GM19463 (cell line): ENCODE results near the gene SENP2.
"Not testable (repeated sequence)": the region's sequence is repeated elsewhere in the genome, so short reads cannot be mapped to it uniquely, and the experiment has no call there.

Source experiments
- ATAC-seq: cut with Tn5 transposase; IDR thresholded peaks from one replicate; pipeline ENCODE4 v1.9.1; 2021; ENCODE audit warnings: mild to moderate bottlenecking, moderate library complexity; ENCODE audit not compliant: unreplicated experiment

The SENP2 gene

DNA sequence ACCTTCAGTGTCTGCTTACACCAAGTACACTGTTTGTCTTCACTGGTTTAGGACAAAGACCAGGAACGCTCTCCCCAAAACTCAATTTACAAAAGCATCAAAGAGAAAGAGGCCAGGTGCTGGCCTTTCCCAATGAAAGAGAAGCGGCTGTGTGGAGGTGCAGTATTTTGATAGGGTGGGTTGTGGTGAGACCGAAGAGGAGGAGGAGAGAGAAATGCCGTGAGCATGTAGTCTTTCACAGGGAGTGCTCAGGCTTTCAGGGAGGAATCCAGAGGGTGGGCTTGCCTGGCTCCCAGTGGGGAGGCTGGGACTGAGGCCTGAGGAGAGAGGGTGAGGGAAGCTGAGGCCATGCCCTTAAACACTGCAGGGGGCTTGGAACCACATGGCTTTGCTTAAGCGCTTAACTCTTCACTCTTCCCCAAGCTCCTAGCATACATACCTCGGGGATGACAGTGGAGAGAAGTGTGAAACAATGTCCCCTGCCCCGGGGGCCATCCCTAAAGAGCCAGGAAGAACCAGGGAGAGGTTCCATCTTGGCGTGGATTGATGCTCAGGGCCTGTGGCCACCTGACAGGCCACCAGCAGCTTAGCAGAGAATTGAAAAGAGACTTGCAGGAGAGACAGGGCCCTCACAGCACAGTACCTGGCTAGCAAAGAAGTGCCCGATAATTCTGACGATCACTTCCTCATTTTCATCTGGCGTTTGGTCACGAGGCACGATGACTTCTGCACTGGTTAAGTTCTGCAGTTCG is 60.5 kb downstream of the SENP2 start:
- no peak for ATAC-seq

DNA sequence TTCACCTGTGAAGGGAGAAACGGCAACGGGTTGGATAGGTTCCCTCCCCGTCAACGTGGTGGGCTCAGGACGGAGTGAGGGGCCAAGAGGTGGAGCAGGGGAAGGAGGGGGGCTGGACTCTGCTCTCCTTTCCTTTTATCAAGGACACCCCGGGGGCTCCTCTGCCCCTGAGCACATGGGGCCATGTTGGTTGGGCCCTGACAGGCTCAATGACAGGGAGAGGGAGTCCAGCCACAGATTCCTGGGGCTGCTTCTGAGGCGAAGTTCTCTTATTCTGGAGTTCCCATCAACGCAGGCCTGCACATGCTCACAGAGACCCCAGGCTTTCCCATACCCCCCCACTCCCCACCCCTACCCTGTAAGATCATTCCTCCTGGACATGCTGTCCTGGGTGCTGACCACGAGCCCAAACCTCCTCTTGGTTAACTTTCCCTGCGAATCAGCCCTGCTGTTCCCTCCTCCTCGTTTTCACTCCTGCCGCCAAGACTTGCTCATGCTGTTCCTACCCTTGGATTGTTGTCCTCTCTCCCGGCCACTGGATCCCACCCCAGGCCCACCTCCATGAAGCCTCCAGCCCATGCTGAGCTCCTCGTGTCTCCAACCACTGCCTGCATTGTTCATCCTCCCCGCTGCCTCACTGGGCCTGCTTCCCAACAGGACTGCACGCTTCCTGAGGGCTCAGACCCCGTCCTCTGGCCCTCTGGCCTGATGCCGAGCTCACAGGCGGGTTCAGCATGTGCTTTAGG is 61.2 kb downstream of the SENP2 start:
- no peak for ATAC-seq

DNA sequence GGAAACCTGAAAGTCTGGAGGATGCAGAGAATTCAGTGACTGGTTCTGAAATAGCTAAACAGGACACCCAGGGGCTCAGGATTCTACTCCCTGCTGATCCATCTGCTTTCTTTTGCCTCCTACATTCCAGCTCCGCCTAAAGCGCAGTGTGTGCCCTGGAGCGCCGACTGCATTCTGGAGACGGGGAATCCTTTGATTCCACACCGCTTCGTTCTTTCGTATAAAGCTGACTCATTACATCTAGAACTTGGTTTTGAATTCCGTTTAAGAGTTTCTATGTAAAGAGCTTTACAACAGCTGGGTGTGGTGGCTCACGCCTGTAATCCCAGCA is 61.8 kb downstream of the SENP2 start:
- ATAC-seq, result no peak

DNA sequence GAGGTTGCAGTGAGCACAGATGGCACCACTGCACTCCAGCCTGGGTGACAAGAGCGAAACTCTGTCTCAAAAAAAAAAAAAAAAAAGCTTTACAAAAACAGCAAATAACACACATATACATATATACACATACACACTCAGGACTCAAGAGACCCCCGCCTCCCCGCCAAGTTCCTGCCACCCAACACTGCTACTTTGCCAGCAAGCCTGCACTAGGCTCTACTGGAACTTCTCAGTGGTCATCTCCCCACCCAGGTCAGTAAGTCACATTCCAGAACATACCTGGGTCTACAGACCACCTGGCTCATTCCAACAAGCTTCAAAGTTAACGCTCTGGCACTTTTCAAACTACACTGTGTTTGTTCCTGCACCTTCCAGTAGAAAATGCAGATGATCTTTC is 62.3 kb downstream of the SENP2 start:
- ATAC-seq, result no peak

DNA sequence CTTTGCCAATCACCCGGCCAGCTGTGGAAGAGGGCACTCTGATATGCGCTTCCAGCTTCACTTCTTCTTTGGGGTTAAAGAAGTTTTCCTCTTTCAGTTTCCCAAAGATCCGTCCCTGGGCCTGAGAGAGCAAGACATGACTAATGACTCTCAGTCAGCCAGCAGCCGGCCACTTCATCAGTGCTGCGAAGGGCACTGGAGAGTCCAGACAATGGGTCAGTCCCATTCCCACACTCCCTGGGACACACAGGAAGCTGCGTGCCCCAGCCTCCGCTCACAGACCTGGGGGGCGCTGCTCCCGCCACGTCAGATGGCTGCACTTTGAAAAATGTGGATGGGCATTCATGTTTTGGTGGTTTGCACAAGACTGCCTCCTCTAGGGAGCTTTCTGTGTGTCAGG is 63.3 kb downstream of the SENP2 start:
- no peak for ATAC-seq

DNA sequence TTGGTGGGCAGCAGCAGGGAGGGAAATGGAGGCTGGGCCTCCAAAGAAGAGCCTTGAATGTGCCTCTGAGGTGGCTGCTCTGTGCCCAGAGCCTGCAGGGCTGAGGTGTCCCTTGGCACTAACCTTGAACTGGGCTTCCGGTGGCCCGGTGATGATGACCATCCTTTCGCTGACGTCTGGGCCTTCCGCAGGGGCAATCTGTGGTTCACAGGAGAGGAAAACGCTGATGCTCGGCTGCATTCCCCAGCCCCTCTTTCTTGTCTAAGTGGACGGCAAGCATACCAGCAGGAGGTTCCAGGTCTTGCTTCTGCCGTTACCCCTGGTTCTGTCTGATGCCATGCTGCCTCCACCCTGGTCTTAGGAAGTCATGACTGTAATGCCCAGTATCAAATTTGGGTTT is 65.9 kb downstream of the SENP2 start:
- ATAC-seq, result no peak

DNA sequence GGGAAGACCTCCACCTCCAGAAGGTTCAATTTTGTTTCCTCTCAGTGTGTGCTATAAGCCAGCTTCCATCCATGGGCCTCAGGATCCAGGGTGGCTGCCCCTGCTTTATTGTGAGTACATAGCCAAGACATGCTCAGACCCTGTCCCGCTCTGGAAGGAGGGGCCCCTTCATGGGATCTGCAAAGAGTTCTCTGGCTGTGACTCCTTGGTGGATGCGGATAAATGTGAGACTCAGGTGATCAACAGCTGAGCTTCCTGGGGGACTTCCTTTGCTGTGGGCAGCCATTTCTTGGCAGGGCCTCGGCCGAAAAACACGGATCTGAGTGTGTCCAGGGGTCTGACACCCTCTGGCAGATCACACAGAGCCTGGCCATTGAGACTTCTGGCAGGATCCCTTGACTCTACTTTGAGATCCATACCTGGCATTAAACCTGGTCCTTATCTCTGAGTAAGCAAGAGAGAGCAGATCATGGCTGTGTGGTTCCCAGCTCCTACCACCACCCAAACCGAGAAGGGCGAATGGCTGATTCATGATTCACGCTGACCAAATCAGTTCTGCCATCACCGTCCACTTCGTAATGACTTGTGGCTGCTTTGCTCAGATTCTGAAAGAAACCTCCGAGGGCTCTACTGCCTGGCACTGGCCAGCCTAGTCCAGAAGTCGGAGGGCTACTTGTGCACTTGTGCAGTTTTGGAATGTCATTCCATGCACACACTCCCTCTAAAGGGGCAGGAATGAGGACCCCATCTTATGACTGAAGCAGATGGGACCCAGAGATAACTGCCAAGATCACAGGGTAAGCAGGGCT is 68.1 kb downstream of the SENP2 start:
- ATAC-seq, result no peak

DNA sequence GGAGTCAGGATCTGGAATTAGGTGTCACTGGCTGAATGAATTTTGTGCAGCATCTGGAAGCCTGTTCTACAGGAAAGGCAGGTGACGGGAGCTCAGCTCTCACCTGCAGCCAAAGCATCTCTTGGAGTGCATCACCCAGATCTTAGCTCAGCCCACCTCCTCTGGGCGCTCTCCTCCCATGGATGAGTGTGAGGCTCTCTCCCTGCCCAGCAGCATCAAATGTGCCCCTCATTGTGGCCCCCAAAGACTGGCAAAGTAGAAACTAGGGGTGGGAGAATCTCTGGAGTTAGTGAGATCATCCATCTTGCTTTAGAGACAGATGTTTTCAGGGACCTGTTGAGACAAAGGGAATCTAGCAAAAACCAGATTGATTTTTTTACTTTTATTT is 68.7 kb downstream of the SENP2 start:
- ATAC-seq, result no peak

DNA sequence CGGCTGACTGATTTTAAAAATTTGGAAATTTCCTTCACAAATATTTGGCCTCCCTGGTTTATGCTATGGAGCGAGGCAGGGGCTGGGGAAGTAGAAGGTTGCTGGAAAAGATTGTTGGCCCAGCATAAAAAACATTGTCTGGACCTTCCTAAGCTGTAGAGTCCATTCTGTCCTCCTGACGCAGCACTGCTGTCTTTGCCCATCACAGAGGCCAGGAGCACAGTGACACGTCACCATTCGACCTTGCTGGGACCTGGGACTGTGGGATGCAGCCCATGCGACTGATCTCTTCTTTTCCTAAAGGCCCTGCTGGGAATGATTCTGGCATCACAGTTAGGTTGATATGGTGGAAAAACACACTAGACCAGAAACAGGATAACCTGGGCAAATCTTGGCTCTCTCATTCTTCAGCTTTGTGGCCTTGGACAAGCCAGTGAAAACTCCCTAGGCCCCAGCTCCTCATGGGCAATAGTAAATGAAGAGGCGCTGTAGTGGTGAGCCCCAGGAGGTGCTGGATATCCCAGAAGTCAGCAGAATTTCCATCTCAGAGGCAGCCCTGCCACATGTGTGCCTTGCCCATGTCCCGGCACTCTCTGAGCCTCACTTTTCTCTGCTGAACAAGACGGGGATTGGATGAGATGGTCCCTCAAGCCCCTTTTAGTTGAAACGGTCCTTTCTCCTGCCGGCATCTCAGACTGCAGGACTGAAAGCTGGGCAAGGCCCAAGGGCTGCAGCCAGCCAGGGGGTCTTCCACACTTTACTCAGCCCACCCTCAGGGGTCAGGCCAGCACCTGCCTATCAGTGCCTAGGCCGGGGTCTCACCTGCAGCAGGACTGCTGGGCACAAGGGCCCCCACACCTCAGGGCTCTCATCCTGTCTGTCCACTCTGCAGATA is 69.6 kb downstream of the SENP2 start:
- no peak for ATAC-seq

DNA sequence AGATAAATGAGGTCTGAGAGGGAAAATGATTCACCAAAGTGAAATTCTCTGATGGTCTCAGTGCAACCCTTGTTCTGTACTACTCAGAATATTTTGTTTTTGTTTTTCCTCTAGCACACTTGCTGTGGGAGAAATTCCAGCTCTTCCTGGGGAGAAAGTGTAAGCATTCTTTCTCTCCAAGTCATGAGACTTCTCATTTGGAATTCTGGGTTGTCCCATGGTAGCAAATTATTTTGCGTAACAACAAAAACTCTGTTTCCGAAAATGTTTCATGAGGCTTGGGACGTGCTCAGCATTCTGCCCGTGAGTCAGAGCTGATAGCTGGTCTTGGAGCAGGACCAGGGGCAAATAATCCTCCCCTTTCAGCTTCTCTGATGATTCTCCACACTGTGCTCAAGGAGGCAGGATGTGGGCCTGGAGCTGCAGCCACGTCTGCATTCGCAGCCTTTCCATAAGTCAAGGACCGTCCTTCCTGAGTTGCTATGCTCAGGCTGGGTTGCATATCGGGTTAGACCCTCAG is 70.3 kb downstream of the SENP2 start:
- ATAC-seq, result no peak

DNA sequence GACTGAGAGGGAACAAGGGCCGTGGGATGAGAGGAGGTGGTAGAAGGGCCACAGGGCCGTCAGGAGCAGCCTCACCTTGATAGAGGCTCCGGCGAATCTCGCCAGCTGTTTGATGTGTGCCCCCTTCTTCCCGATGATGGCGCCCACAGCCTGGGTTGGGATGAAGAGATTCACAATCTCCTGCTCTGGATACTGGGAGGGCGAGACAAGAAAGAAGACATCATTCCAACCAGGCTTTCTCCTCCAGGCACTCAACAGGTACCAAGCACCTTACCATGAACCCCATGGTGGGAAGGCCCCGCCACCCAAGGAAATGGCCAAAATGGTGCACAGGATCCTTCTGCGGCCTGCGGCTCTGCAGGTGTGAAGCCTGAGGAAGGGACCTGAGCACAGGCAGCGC is 71.1 kb downstream of the SENP2 start:
- ATAC-seq, result no peak

DNA sequence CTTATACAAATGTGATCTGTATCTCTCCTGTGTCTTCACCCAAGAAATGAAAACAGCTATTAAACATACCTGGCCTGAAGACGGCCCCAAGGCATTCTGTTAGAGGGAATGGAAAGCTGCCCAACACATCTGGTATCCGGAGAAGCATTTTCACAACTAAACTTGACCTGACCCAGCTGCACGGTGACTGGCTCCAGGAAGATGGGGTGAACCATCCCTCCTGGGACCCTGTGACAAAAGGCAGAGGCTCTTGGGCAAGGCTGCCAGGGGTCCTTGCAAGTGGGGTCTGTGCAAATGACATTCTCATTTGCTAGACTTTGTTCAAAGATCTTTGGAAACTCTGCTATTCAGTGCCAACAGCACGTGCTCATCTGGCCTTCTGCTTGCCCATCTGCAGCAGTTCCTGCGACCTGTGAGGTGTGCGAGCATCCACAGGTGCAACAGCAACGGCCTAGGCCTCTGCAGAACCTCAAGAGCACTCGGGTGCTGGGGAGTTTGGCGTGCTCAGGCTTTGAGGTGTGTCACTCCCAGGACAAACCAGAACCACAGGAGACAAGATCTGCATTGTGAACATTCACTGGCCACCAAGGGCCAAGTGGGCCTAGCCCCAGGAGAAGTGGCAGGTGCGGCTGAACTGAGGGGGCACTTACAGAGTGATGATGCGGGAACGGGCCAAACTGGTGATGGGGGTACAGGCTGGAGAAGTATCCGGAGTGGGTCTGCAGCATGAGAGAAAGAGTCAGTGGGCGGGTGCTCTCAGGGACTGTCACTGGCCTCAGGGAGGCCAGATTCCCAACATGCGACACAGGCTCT is 71.8 kb downstream of the SENP2 start:
- ATAC-seq, result no peak

DNA sequence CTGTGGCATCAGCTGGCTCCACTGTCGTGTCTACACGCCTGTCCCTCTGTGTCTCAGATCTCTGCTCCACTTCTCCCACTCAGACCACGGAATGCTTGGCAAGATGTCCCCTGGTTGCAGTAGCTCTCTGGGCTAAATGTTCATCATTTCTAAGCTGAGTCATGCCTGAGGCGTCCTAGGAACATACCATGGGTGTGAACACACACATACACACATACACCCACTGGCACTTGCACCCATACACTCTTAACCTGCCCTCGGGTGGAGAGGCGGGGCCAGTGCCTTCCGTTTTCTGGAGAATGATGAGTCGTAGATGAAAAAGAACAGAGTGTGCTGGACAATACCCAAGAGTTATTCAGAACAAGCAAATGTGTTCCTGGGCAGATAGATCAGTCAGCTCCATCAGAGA is 72.4 kb downstream of the SENP2 start:
- no peak for ATAC-seq

DNA sequence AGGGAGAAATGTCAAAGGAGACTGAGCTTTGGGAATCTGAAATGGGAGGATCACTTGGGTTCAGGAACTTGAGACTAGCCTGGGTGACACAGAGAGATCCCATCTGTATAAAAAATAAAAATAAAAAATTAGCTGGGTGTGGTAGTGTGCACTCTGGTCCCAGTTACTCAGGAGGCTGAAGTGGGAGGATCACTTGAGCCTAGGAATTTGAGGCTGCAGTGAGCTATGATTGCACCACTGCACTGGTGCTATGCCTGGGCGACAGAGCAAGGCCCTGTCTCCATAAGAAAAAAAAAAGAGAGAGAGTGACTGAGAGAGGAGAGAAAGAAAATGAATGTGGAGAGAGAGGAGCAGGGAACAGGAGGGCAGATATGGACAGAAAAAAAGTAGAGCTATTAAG is 72.8 kb downstream of the SENP2 start:
- no peak for ATAC-seq

DNA sequence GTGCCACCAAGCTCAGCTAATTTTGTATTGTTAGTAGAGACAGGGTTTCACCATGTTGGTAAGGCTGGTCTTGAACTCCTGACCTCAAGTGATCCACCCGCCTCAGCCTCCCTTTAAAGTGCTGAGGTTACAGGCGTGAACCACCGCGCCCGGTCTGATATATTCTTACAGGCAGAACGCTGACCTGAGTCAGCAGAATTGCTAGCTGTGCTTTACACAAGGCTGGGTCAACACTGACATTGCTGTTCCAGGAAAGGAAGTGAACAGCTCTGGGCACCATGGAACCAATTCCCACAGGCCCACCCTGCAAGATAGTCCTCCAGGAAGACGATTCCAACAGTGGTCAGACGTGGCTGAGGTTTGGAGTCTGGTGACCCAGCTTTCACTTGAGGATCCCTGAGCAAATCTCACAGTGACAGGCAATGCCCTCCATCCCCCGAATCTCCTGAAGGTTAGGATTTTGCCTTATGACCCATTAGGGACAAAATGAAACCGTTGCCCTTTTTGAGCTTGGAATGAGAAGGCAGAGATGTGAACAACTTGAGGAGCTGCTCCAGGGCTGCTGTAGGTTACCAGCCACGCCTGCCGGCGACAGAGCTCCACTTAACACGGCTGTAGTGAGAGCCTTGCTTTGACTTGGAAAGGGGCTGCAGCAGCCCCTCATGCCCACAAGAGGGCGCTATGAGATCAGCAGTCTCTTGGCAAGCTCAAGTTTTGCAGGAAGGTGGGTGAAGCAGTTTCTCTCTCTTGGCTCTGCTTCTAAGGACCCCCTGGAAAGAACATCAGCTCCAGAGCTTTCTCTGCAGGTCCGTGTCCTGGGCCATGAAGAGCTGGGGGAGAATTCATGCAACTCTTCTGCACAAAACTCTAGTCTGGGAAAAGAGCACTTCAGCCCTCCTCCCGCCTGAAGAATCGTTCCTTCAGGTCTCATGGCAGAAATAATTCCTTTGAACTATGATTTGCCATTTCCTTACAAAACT is 74.1 kb downstream of the SENP2 start:
- ATAC-seq, result peak; percentile 53

DNA sequence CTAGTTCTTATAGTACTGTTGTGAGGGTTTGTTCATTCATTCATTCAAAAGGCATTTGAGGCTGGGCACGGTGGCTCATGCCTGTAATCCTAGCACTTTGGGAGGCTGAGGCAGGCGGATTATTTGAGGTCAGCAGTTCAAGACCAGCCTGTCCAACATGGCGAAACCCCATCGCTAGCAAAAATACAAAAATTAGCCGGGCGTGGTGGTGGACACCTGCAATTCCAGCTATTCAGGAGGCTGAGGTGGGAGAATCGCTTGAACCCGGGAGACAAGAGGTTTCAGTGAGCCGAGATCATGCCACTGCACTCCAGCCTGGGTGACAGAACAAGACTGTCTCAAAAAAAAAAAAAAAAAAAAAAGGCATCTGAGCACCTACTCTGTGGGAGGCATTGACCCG is 75.2 kb downstream of the SENP2 start:
- not testable (repeated sequence) for ATAC-seq

DNA sequence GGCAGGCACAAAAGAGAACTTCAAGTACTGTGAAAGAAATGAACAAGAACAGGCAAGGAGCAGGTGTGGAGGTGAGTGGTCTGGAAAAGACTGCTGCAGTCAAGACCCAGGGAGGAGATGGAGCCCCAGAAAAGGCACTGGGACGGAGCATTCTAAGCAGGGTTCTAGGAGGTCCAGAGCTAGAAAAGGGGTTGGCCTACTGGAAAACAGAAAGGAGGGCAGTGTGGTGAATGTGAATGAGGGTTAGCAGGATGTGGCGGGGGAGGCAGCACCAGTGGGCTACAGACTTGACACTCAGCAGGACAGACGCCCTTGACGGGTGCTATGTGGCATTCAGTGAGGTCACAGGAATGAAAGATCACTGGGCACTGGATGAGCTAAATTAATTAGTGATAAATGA is 75.7 kb downstream of the SENP2 start:
- ATAC-seq, result no peak

DNA sequence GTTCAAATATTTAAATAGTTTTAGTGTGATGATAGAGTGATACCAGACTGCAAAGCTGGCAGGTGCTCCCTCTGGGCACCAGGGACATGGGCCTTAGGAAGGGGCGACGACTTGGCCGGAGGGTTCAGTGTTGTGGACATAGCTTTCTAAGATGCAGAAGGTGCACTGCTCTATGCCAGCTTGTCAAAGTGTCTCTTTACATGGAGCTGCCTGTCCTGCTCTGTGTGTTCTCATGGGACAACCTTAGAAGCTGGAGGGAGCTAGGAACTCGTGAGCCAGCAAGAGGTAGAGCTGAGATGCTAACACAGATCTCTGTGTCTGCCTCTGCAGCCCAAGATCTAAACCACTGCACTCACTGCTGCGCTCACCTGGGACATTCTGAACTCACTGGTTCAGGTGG is 77.8 kb downstream of the SENP2 start:
- no peak for ATAC-seq

DNA sequence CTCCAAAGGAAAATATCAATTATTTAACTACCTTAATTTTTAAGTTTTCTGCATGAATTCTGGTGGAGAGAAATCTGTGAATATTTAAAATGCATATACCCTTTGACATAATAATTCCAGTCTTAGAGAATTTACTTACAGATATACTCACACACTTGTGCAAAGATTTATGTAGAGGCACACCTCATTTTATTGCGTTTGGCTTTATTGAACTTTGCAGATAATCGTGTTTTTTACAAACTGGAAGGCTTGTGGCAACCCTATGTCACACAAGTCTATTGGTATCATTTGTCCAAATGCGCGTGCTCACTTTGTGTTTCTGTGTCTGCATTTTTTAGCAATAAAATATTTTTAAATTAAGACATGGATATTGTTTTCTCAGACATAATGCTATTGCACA is 81.5 kb downstream of the SENP2 start:
- no peak for ATAC-seq
